Natural killer cell treated with Interleukin-12 subunit alpha and Interleukin-12 subunit beta and Interleukin-15 and Interleukin-18, amount 100 ng/mL, for 72 hours (primary cell): ENCODE data around the gene NCAPH2. TPM values are rescaled to one million over a fixed set of nuclear protein-coding genes. Genes with fewer than 3 reads are reported as not detected.

Experiments
- ATAC-seq, 2 donors: fragments of 150-1000 bp; cut with Tn5 transposase in 1 of 2; sonication (Bioruptor Pico), chemical (Tn5 transposase) in 1 of 2; 2 replicates each; pipeline ENCODE4 v1.10.0; 2021
- DNase-seq: peaks from one replicate; pipeline ENCODE4 v3.0.0; 2022; ENCODE audit warnings: low spot score
- H3K27ac Mint-ChIP-seq, 2 donors: 1 replicate in 1 of 2; 2 replicates in 1 of 2; pipeline ENCODE4 v1.8.0; 2022; ENCODE audit warnings: mixed read lengths in 2 of 2, mild to moderate bottlenecking in 1 of 2, moderate library complexity in 1 of 2
- H3K27me3 Mint-ChIP-seq, 2 donors: 1 replicate in 1 of 2; 2 replicates in 1 of 2; pipeline ENCODE4 v1.8.0; 2022; ENCODE audit warnings: mixed read lengths in 2 of 2
- H3K36me3 Mint-ChIP-seq: one replicate; pipeline ENCODE4 v1.8.0; 2022; ENCODE audit warnings: mixed read lengths
- H3K4me1 Mint-ChIP-seq, 2 donors: 1 replicate in 1 of 2; 2 replicates in 1 of 2; pipeline ENCODE4 v1.8.0; 2022; ENCODE audit warnings: low read depth in 2 of 2, mixed read lengths in 2 of 2, mild to moderate bottlenecking in 1 of 2
- H3K4me3 Mint-ChIP-seq: one replicate; pipeline ENCODE4 v1.8.0; 2022; ENCODE audit warnings: mixed read lengths
- H3K9me3 Mint-ChIP-seq: 2 replicates; pipeline ENCODE4 v1.8.0; 2022; ENCODE audit warnings: mixed read lengths
- total RNA-seq, 2 donors: library from RNA; stranded (reverse); gene quantifications; one replicate each; pipeline ENCODE4 v1.2.3, GENCODE V29; 2022

The NCAPH2 gene
- 100 to 1,000 TPM; 105 to 156 TPM for total RNA-seq

GRCh38 chr22:50507991-50508884 is at the start of gene NCAPH2:
NCAPH2 (plus strand) TSS chr22:50508224; CDS start chr22:50508338, 114 bp downstream.
- Mint-ChIP-seq H3K27ac (peak within 1 kb of the TSS; percentile 86 to 92), H3K27me3 (no peaks in the 10 kb centered on the region), H3K36me3 (peaks cover 15% of the 10 kb centered on the region), H3K4me3 (peak within 1 kb of the TSS; percentile 96), H3K4me1 (peaks cover 20 to 22% of the 10 kb centered on the region in 2 donors), H3K9me3 (no peaks in the 10 kb centered on the region)
- peak; percentile 87 to 88 for ATAC-seq
- peak; percentile 98 for DNase-seq

- no peak for DNase-seq
- no peak overlapping the region for H3K4me3 Mint-ChIP-seq
- H3K4me1 Mint-ChIP-seq, result peaks cover 0 to 8% of the 10 kb centered on the region in 2 donors
- no peaks in the 10 kb centered on the region for H3K36me3 Mint-ChIP-seq
- no peak for ATAC-seq
- no peaks in the 10 kb centered on the region for H3K27me3 Mint-ChIP-seq
- no peak overlapping the region for H3K27ac Mint-ChIP-seq
- H3K9me3 Mint-ChIP-seq, result no peaks in the 10 kb centered on the region
These were observed 49.0 kb upstream of the NCAPH2 start for GRCh38 chr22:50459016-50459415.

- Mint-ChIP-seq H3K27ac (no peak overlapping the region), H3K36me3 (no peaks in the 10 kb centered on the region), H3K9me3 (no peaks in the 10 kb centered on the region), H3K4me1 (peaks cover 0 to 8% of the 10 kb centered on the region in 2 donors), H3K27me3 (no peaks in the 10 kb centered on the region), H3K4me3 (no peak overlapping the region)
- ATAC-seq (no peak), DNase-seq (no peak)
These were observed 48.4 kb upstream of the NCAPH2 start for GRCh38 chr22:50459496-50460140.

- Mint-ChIP-seq H3K4me1 (peaks cover 0 to 8% of the 10 kb centered on the region in 2 donors), H3K27ac (no peak overlapping the region), H3K9me3 (no peaks in the 10 kb centered on the region), H3K4me3 (no peak overlapping the region), H3K36me3 (no peaks in the 10 kb centered on the region), H3K27me3 (no peaks in the 10 kb centered on the region)
- ATAC-seq, result no peak
- no peak for DNase-seq
These were observed 47.1 kb upstream of the NCAPH2 start for GRCh38 chr22:50460938-50461337.

- ATAC-seq (no peak), DNase-seq (no peak)
- Mint-ChIP-seq H3K27ac (no peak overlapping the region), H3K4me3 (no peak overlapping the region), H3K27me3 (no peaks in the 10 kb centered on the region), H3K36me3 (no peaks in the 10 kb centered on the region), H3K9me3 (no peaks in the 10 kb centered on the region), H3K4me1 (peaks cover 0 to 9% of the 10 kb centered on the region in 2 donors)
These were observed 46.5 kb upstream of the NCAPH2 start for GRCh38 chr22:50461536-50461935.

GRCh38 chr22:50461979-50462540 is 46.0 kb upstream of the NCAPH2 start:
- H3K27ac Mint-ChIP-seq, result no peak overlapping the region
- H3K36me3 Mint-ChIP-seq, result no peaks in the 10 kb centered on the region
- no peak overlapping the region for H3K4me3 Mint-ChIP-seq
- H3K4me1 Mint-ChIP-seq, result peaks cover 0 to 11% of the 10 kb centered on the region in 2 donors
- DNase-seq (no peak), ATAC-seq (no peak)
- no peaks in the 10 kb centered on the region for H3K9me3 Mint-ChIP-seq
- no peaks in the 10 kb centered on the region for H3K27me3 Mint-ChIP-seq

- Mint-ChIP-seq H3K4me3 (no peak overlapping the region), H3K36me3 (no peaks in the 10 kb centered on the region), H3K9me3 (no peaks in the 10 kb centered on the region), H3K27ac (no peak overlapping the region), H3K4me1 (peaks cover 0 to 7% of the 10 kb centered on the region in 2 donors), H3K27me3 (no peaks in the 10 kb centered on the region)
- no peak for DNase-seq
- no peak for ATAC-seq
These were observed 44.7 kb upstream of the NCAPH2 start for GRCh38 chr22:50463188-50463900.

GRCh38 chr22:50464451-50464850 is 43.6 kb upstream of the NCAPH2 start:
- no peak for ATAC-seq
- peaks cover 4 to 12% of the 10 kb centered on the region in 2 donors for H3K4me1 Mint-ChIP-seq
- H3K4me3 Mint-ChIP-seq, result no peak overlapping the region
- no peak for DNase-seq
- H3K27ac Mint-ChIP-seq, result no peak overlapping the region
- no peaks in the 10 kb centered on the region for H3K27me3 Mint-ChIP-seq
- H3K36me3 Mint-ChIP-seq, result no peaks in the 10 kb centered on the region
- no peaks in the 10 kb centered on the region for H3K9me3 Mint-ChIP-seq

- H3K36me3 Mint-ChIP-seq, result no peaks in the 10 kb centered on the region
- H3K4me1 Mint-ChIP-seq, result peaks cover 4 to 15% of the 10 kb centered on the region in 2 donors
- DNase-seq, result no peak
- H3K27ac Mint-ChIP-seq, result no peak overlapping the region
- H3K27me3 Mint-ChIP-seq, result no peaks in the 10 kb centered on the region
- no peak for ATAC-seq
- H3K9me3 Mint-ChIP-seq, result no peaks in the 10 kb centered on the region
- no peak overlapping the region for H3K4me3 Mint-ChIP-seq
These were observed 42.7 kb upstream of the NCAPH2 start for GRCh38 chr22:50465066-50465930.

GRCh38 chr22:50467341-50467740 is 40.7 kb upstream of the NCAPH2 start:
- peak overlapping the region in 1 of 2 donors; percentile 50 for H3K27ac Mint-ChIP-seq
- H3K4me3 Mint-ChIP-seq, result no peak overlapping the region
- no peaks in the 10 kb centered on the region for H3K27me3 Mint-ChIP-seq
- H3K4me1 Mint-ChIP-seq, result peaks cover 12 to 29% of the 10 kb centered on the region in 2 donors
- no peaks in the 10 kb centered on the region for H3K9me3 Mint-ChIP-seq
- H3K36me3 Mint-ChIP-seq, result no peaks in the 10 kb centered on the region
- ATAC-seq (no peak), DNase-seq (no peak)

GRCh38 chr22:50467773-50468440 is 40.1 kb upstream of the NCAPH2 start:
- peak overlapping the region in 1 of 2 donors; percentile 70 for H3K27ac Mint-ChIP-seq

GRCh38 chr22:50468626-50469025 is 39.4 kb upstream of the NCAPH2 start:
- Mint-ChIP-seq H3K27me3 (no peaks in the 10 kb centered on the region), H3K4me3 (no peak overlapping the region), H3K27ac (peak overlapping the region; percentile 70 to 81), H3K9me3 (no peaks in the 10 kb centered on the region), H3K4me1 (peaks cover 21 to 39% of the 10 kb centered on the region in 2 donors), H3K36me3 (no peaks in the 10 kb centered on the region)
- DNase-seq, result no peak
- ATAC-seq, result no peak

More at GRCh38 chr22:50467773-50468440, 40.1 kb upstream of the NCAPH2 start:
- H3K27me3 Mint-ChIP-seq, result no peaks in the 10 kb centered on the region
- H3K36me3 Mint-ChIP-seq, result no peaks in the 10 kb centered on the region
- peaks cover 14 to 32% of the 10 kb centered on the region in 2 donors for H3K4me1 Mint-ChIP-seq
- no peaks in the 10 kb centered on the region for H3K9me3 Mint-ChIP-seq
- DNase-seq (no peak), ATAC-seq (no peak)
- no peak overlapping the region for H3K4me3 Mint-ChIP-seq
